ENCODE measurements around the gene MYCBPAP.

Gene MYCBPAP

DNA sequence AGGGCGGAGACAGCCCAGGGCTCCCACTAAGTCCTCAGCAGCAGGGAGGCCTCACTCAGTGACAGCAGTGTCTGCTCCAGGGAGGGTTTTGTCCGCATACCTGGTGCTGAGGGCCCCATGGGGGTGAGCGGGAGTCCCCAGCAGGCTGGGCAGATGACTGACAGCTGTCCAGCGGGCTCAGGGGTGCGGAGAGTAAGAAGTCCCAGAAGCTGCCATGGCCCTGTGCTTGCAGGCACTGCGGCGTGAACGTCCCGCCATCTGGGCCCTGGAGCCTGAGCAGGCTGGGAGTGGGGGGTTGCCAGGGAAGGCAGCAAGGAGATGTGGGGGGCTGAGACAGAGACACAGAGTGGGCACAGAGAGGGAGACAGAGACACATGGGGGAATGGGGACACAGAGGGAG is 72.4 kb downstream of the MYCBPAP start:
- H3K4me3 ChIP-seq (ENCODE audit: control insufficient read depth, low read depth, low read length), result no peak overlapping the region
- TF ChIP-seq, protein P1, sequence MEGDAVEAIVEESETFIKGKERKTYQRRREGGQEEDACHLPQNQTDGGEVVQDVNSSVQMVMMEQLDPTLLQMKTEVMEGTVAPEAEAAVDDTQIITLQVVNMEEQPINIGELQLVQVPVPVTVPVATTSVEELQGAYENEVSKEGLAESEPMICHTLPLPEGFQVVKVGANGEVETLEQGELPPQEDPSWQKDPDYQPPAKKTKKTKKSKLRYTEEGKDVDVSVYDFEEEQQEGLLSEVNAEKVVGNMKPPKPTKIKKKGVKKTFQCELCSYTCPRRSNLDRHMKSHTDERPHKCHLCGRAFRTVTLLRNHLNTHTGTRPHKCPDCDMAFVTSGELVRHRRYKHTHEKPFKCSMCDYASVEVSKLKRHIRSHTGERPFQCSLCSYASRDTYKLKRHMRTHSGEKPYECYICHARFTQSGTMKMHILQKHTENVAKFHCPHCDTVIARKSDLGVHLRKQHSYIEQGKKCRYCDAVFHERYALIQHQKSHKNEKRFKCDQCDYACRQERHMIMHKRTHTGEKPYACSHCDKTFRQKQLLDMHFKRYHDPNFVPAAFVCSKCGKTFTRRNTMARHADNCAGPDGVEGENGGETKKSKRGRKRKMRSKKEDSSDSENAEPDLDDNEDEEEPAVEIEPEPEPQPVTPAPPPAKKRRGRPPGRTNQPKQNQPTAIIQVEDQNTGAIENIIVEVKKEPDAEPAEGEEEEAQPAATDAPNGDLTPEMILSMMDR (conservative IDR thresholded peaks at IDR 0.05; ENCODE audit: control insufficient read depth, insufficient read depth, low read depth, low read length), result no peak
- no peak for DNase-seq (ENCODE audit: low read depth)

Data from fibroblast of mammary gland (primary cell).